Stomach smooth muscle (tissue), 2 donors: ENCODE data around the gene MAJIN.
A peak's percentile ranks its signal among the peaks of the same experiment; 100 is the strongest.
"Not testable (repeated sequence)": the region's sequence is repeated elsewhere in the genome, so short reads cannot be mapped to it uniquely, and the experiment has no call there.

ENCODE experiments used
- H3K27ac ChIP-seq: one replicate; pipeline ENCODE4 v1.7.0; 2013; ENCODE audit warnings: mild to moderate bottlenecking, low read length, inconsistent platforms
- H3K27me3 ChIP-seq, 2 donors: one replicate each; pipeline ENCODE4 v1.7.0; 2013; ENCODE audit warnings: low read length in 2 of 2; ENCODE audit not compliant: insufficient read depth in 2 of 2, control insufficient read depth in 1 of 2
- H3K36me3 ChIP-seq, 2 donors: one replicate each; pipeline ENCODE4 v1.7.0; 2013; ENCODE audit warnings: low read length in 2 of 2; ENCODE audit not compliant: control insufficient read depth in 2 of 2, insufficient read depth in 2 of 2
- H3K4me1 ChIP-seq: one replicate; pipeline ENCODE4 v1.7.0; 2013; ENCODE audit warnings: low read length; ENCODE audit not compliant: control insufficient read depth, insufficient read depth
- H3K4me3 ChIP-seq, 2 donors: one replicate each; pipeline ENCODE4 v1.7.0; 2013; ENCODE audit warnings: low read length in 2 of 2
- H3K9ac ChIP-seq, 2 donors: one replicate each; pipeline ENCODE4 v1.7.0; 2013; ENCODE audit warnings: low read length in 2 of 2, mild to moderate bottlenecking in 1 of 2
- H3K9me3 ChIP-seq, 2 donors: one replicate each; pipeline ENCODE4 v1.7.0; 2013; ENCODE audit warnings: low read length in 2 of 2; ENCODE audit not compliant: control insufficient read depth in 2 of 2
- donor health status: healthy.
- donor health status: Pancreatic carcinoma.

MAJIN gene

DNA sequence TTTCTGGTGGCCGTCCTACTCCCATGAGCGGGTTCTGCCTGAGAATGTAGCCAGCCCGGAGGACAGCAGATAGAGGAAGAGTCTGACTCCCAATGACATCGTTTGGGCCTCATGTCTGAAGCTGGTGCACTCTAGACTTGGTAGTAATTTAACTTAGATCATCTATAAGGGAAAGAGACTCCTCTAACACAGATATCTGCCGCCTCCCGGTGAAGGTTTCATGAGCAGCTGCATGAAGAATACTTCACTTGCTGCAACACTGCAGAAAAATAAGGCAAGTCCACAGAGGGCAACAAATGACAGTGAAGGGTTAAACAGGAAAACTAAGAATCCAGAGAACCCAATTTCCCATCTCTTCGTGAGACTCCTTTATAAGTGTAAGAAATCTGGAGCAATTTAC lies 36.1 kb upstream of the MAJIN start:
- Histone ChIP-seq H3K9ac (no peak overlapping the region), H3K4me1 (peaks cover under 1% of the 10 kb centered on the region), H3K36me3 (no peaks in the 10 kb centered on the region), H3K27ac (no peak overlapping the region), H3K27me3 (no peaks in the 10 kb centered on the region), H3K9me3 (no peaks in the 10 kb centered on the region), H3K4me3 (no peak overlapping the region)

DNA sequence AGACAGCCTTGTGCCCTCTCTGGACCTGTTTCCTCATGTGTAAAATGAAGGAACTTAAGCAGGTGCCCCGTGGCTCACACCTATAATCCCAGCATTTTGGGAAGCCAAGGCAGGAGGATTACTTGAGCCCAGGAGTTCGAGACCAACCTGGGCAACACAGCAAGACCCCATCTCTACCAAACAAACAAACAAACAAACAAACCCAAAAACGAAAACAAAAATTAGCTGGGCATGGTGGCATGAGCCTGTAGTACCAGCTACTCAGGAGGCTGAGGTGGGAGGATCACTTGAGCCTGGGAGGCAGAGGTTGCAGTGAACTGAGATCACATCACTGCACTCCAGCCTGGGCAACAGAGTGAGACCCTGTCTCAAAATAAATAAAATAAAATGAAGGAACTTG lies 32.1 kb upstream of the MAJIN start:
- H3K4me1 ChIP-seq, H3K27ac ChIP-seq, H3K9me3 ChIP-seq, H3K4me3 ChIP-seq, H3K36me3 ChIP-seq, H3K27me3 ChIP-seq, H3K9ac ChIP-seq: not testable (repeated sequence)

DNA sequence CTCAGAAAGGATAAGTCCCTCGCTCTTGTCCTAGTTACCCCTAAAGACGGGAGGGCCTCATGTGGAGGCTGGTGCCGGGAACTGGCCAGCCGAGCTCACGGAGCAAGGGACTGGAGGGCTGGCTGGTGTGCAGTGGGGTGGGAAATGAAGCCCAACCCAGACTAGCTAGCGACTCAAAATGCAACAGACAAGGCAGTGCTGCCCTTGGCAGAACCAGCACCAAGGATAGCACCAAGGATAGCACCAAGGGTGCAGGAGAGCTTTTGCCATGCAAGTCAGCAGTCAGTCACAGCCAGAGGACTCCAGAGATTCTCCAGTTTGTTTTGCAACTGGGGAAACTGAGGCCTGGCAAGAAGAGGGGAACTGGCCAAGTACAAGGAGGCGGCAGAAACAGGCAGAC lies 31.4 kb upstream of the MAJIN start:
- Histone ChIP-seq H3K36me3 (no peaks in the 10 kb centered on the region), H3K9ac (no peak overlapping the region), H3K27ac (no peak overlapping the region), H3K4me3 (no peak overlapping the region), H3K27me3 (no peaks in the 10 kb centered on the region), H3K9me3 (no peaks in the 10 kb centered on the region), H3K4me1 (no peaks in the 10 kb centered on the region)

DNA sequence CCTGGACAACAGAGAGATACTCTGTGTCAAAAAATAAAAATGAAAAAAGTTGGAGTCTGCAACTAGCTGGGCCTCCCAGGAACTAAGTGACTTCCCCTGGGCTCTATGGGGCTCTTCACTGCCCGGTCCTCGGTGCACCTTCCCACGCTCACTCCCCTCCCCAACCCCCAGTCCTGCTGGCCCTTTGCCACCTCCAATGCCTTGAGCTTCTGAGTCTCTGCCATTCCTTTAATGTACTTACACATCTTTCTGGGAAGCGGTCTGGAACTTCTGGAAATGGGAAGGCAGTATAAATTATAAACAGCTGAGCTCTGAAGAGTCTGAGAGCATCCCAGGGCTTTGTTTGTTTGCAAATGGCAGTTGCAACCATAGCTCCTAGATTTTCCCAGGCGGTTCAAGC lies 30.8 kb upstream of the MAJIN start:
- H3K27ac ChIP-seq = no peak overlapping the region
- no peak overlapping the region for H3K4me3 ChIP-seq

DNA sequence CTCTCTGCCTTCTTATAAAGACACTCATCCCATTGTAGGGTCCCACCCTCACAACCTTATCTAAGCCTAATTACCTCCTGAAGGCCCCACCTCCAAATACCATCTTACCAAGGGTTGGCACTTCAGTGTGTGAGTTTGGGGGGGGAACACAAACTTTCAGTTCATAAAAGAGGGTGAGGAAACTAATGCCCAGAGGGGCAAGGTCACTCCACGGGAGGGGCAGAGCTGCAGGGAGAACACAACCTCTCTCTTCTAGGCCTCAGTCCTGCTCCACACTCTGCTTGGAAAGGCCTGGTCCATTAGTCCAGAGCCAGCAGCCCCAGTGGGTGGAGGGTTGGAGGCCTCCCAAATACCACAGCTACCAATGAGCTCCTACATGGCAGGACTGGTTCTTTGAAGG lies 27.6 kb upstream of the MAJIN start:
- H3K27me3 ChIP-seq = no peaks in the 10 kb centered on the region
- no peaks in the 10 kb centered on the region for H3K36me3 ChIP-seq
- no peaks in the 10 kb centered on the region for H3K9me3 ChIP-seq
- no peak overlapping the region for H3K9ac ChIP-seq
- no peak overlapping the region for H3K27ac ChIP-seq
- no peak overlapping the region for H3K4me3 ChIP-seq
- peaks cover 13% of the 10 kb centered on the region for H3K4me1 ChIP-seq

More for the DNA sequence above, 30.8 kb upstream of the MAJIN start:
- Histone ChIP-seq H3K9ac (no peak overlapping the region), H3K4me1 (no peaks in the 10 kb centered on the region), H3K36me3 (no peaks in the 10 kb centered on the region), H3K27me3 (no peaks in the 10 kb centered on the region), H3K9me3 (no peaks in the 10 kb centered on the region)

DNA sequence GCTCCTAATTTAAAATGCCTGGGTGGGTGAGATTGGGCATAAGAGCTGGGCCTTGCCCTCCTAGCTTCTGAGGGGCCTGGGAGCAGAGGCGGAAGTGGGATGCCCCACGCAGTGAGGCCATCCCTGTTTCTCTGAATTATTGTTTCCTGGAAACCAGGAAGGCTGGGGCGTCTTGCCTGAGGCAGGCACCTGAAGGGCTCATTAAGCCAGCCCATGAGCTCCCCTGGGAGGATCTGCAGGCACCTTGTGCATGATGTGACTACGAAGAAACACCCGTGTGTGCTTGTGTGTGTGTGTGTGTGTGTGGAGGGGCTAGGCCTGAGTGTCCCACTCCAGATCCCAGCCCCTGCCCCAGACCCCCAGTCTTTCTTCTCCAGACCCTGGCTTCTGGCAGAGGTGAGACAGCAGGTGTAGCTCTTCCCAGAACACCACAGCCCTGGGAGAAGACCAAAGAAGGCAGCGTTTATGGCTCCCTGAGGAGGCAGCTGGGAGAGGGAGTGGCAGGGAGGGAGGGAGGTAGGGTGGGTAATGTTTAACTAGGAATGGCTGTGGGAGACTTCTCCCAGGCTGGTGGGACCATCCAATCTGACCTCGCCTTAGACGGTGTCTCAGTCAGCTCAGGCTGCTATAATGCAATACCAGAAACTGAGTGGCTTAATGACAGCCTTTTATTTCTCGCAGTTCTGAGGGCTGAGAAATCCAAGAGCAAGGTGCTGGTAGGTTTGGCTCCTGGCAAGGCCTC lies 27.0 kb upstream of the MAJIN start:
- H3K27ac ChIP-seq = no peak overlapping the region
- H3K4me1 ChIP-seq = peaks cover 13% of the 10 kb centered on the region
- H3K4me3 ChIP-seq = no peak overlapping the region
- H3K36me3 ChIP-seq = no peaks in the 10 kb centered on the region
- H3K9me3 ChIP-seq = no peaks in the 10 kb centered on the region
- H3K9ac ChIP-seq = no peak overlapping the region
- no peaks in the 10 kb centered on the region for H3K27me3 ChIP-seq

DNA sequence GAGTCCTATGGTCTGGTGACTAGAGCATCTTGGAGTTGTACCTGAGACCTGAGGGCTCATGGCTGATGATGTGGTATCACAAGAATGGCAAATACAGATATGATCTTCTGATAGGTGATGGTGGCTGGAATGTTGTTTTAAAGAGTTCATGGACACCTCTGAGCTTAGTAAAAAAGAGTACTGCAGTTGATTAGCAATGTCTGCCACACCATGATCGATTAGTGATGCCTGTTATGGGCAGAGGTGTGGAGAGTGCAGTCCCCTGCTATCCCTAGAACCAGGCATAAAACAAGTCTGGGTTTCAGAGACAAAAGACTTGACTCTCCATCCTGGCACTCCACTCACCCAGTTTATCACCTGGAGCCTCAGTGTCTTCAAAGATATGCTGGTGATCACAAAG lies 26.2 kb upstream of the MAJIN start:
- Histone ChIP-seq H3K36me3 (no peaks in the 10 kb centered on the region), H3K9ac (no peak overlapping the region)

DNA sequence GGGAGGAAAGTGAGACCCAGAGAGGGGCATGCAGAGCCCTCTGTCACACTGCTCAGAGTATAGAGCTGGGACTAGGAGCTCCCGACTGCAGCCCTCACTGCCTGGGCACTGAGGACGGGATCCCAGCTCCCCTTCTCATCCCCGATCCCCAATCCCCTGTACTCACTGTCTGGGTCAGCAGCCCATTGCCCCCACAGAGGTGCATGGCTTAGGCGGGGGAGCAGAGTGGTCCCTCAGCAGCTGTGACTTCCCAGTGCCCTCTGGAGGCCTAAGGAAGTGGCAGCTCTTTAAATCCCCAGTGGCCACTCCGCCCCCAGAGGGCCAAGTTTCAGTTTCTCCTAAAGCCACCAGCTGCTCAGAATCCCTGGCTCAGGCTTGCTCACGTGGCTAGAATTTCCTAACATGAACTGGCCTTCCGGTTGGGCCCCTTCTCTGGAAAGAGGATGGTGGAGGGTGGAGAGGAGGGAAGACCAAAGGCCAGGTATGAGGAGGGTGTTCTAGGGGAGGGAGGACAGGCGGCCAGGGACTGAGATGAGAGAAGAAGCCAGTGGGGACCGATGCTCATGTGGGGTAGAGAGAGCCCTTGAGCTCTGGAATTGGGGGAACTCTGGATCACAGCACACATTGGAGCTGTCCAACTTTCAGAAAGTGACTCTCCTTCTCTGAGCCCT lies 24.9 kb upstream of the MAJIN start, which contains the start of gene BATF2:
TSS of gene BATF2 (minus strand) at position 262 of the 671 bp plus-strand sequence. CDS start at position 205, 57 bp downstream.
- Histone ChIP-seq H3K27me3 (no peaks in the 10 kb centered on the region), H3K4me3 (peak within 1 kb of the TSS; percentile 79 to 81), H3K27ac (peak within 1 kb of the TSS; percentile 46), H3K9me3 (no peaks in the 10 kb centered on the region), H3K4me1 (peaks cover 13% of the 10 kb centered on the region), H3K36me3 (no peaks in the 10 kb centered on the region), H3K9ac (peak within 1 kb of the TSS; percentile 81 to 87)

More for the DNA sequence above, 26.2 kb upstream of the MAJIN start:
- Histone ChIP-seq H3K27me3 (no peaks in the 10 kb centered on the region), H3K4me1 (peaks cover 13% of the 10 kb centered on the region), H3K27ac (no peak overlapping the region), H3K9me3 (no peaks in the 10 kb centered on the region), H3K4me3 (no peak overlapping the region)

DNA sequence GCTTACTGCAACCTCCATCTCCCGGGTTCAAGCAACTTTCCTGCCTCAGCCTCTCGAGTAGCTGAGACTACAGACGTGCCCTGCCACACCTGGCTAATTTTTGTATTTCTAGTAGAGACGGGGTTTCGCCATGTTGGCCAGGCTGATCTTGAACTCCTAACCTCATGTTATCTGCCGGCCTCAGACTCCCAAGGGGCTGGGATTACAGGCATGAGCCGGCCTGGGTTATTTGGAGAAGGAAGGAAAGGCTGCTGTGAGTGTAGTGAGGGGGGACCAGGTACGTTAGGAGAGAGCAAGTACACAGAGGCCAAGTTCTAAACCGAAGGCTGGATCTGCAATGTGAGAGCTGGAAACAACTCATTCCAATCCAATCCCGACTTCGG lies 24.4 kb upstream of the MAJIN start:
- Histone ChIP-seq H3K4me3 (peak overlapping the region; percentile 79 to 81), H3K9me3 (no peaks in the 10 kb centered on the region), H3K9ac (peak overlapping the region; percentile 81 to 87), H3K27me3 (no peaks in the 10 kb centered on the region), H3K36me3 (no peaks in the 10 kb centered on the region), H3K27ac (peak overlapping the region; percentile 46), H3K4me1 (peaks cover 13% of the 10 kb centered on the region)

DNA sequence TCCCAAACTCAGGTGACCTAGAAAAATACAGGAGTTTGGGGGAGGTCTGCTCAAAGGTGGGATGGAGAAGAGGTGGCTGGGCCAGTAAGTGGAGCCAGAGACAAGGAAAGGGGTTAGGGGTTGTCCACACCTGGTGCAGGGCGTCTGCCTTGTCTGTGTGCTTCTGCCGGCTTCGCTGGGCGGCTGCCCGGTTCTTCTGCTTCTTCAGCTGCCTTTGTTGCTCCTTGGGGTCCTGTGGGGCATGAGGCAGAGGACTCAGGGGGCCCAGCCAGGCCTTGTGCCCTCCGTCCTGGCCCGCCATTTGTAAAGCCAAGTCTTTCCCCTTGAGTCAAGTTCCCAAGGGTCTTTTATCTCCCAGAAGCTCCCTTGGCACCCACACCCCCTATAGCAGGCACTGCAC lies 22.4 kb upstream of the MAJIN start:
- peaks cover 21% of the 10 kb centered on the region for H3K4me1 ChIP-seq

More for the DNA sequence above, 22.4 kb upstream of the MAJIN start:
- Histone ChIP-seq H3K27ac (no peak overlapping the region), H3K36me3 (no peaks in the 10 kb centered on the region), H3K4me3 (no peak overlapping the region), H3K27me3 (no peaks in the 10 kb centered on the region), H3K9me3 (no peaks in the 10 kb centered on the region), H3K9ac (no peak overlapping the region)
